GM12878 (cell line): ENCODE measurements around the gene SMTNL2. TPM values are rescaled to one million over a fixed set of nuclear protein-coding genes. Genes with fewer than 3 reads are reported as not detected.

Experiments
- ATAC-seq: fragments of 200-7000 bp; cut with Tn5 transposase; 3 replicates; pipeline ENCODE4 v1.9.1; 2020; ENCODE audit warnings: mild to moderate bottlenecking, moderate library complexity
- BruUV-seq: library from RNA; stranded (reverse); fragments of 400-500 nt; replicated peaks from 2 replicates; lab custom pipeline; 2021; lab: Mats Ljungman, UMichigan
- CTCF ChIA-PET: fragments of 300-600 bp; sonication (Branson Sonifier 250); formaldehyde crosslinking; extraction: SDS; loops from one replicate; lab custom pipeline; 2021; ENCODE audit warnings: inconsistent platforms; lab: Yijun Ruan, JAX
- POLR2A ChIA-PET: fragments of 350-600 bp; formaldehyde crosslinking; extraction: SDS; loops from one replicate; lab custom pipeline; 2021; ENCODE audit warnings: inconsistent platforms; lab: Charles Lee
- RAD21 ChIA-PET: fragments of 300-600 bp; sonication (Branson Sonifier 250); formaldehyde crosslinking; loops from one replicate; lab custom pipeline; 2023; ENCODE audit warnings: antibody characterized with exemption; ENCODE audit not compliant: unreplicated experiment; lab: Charles Lee
- SMC1A ChIA-PET: fragments of 300-600 bp; sonication (Branson Sonifier 250); formaldehyde crosslinking; loops from one replicate; lab custom pipeline; 2023; ENCODE audit not compliant: unreplicated experiment, uncharacterized antibody; lab: Charles Lee
- DNase-seq: peaks from one replicate; pipeline ENCODE4 v3.0.0-alpha.2; 2011; ENCODE audit warnings: low read depth, low spot score
- FAIRE-seq: peaks from 3 replicates; lab custom pipeline; 2011; peaks lifted over from hg19 to GRCh38; lab: Jason Lieb, UNC
- H2AFZ ChIP-seq: 2 replicates; pipeline ENCODE4 v1.6.0; 2011; ENCODE audit warnings: low read depth, low read length, control low read depth; ENCODE audit not compliant: control insufficient read depth
- H3K27ac ChIP-seq: 2 replicates; pipeline ENCODE4 v1.5.1; 2011; ENCODE audit warnings: control low read depth; ENCODE audit not compliant: control insufficient read depth, insufficient read depth
- H3K27me3 ChIP-seq, 2 experiments: replicated peaks in 1 of 2; 2 replicates each; pipeline versions ENCODE4 v1.6.0 to v1.6.1; 2011; ENCODE audit warnings: low read length in 1 of 2; ENCODE audit not compliant: control insufficient read depth in 2 of 2, insufficient read depth in 2 of 2
- H3K36me3 ChIP-seq, 2 experiments: 2 replicates each; pipeline ENCODE4 v1.5.1; 2011; ENCODE audit warnings: low read length in 1 of 2; ENCODE audit not compliant: control insufficient read depth in 2 of 2, insufficient read depth in 2 of 2
- H3K4me1 ChIP-seq: 2 replicates; pipeline ENCODE4 v1.6.1; 2011; ENCODE audit warnings: mild to moderate bottlenecking, low read length, moderate library complexity, mixed read lengths; ENCODE audit not compliant: control insufficient read depth, insufficient read depth
- H3K4me2 ChIP-seq: 2 replicates; pipeline ENCODE4 v1.6.0; 2011; ENCODE audit warnings: control low read depth; ENCODE audit not compliant: control insufficient read depth, insufficient read depth
- H3K4me3 ChIP-seq: fragments of 200-600 bp; sonication (generic); 2 replicates; pipeline ENCODE4 v1.5.1; 2016
- H3K79me2 ChIP-seq: 2 replicates; pipeline ENCODE4 v1.6.0; 2011; ENCODE audit warnings: low read length; ENCODE audit not compliant: control insufficient read depth, insufficient read depth
- H3K9ac ChIP-seq: 2 replicates; pipeline ENCODE4 v1.8.0; 2011; ENCODE audit warnings: low read length, control low read depth, mixed read lengths; ENCODE audit not compliant: control insufficient read depth, insufficient read depth
- H3K9me3 ChIP-seq: replicated peaks from 3 replicates; pipeline ENCODE4 v1.5.1; 2011; ENCODE audit warnings: mild to moderate bottlenecking, low read length; ENCODE audit not compliant: control insufficient read depth, insufficient read depth
- H4K20me1 ChIP-seq: 2 replicates; pipeline ENCODE4 v1.6.0; 2011; ENCODE audit not compliant: control insufficient read depth, insufficient read depth
- ATF7 ChIP-seq: fragments of 450-650 bp; IDR thresholded peaks from 2 replicates; pipeline ENCODE4 v1.6.1; 2016; ENCODE audit warnings: low read depth, mild to moderate bottlenecking
- BHLHE40 ChIP-seq, 2 experiments: fragments of 450-650 bp in 1 of 2; IDR thresholded peaks; 2 replicates each; pipeline ENCODE4 v1.6.1; 2011 to 2017; ENCODE audit warnings: low read depth in 2 of 2, borderline replicate concordance in 1 of 2, improper control_type of control experiment in 1 of 2, low read length in 1 of 2, mild to moderate bottlenecking in 1 of 2
- JUND ChIP-seq: IDR thresholded peaks from 2 replicates; pipeline ENCODE4 v1.6.1; 2012; ENCODE audit warnings: low read depth, mild to moderate bottlenecking, low read length, improper control_type of control experiment, moderate library complexity
- KDM1A ChIP-seq: fragments of 200-600 bp; sonication (generic); IDR thresholded peaks from 2 replicates; pipeline ENCODE4 v1.6.1; 2016; ENCODE audit warnings: borderline replicate concordance
- MYC ChIP-seq: IDR thresholded peaks from 2 replicates; pipeline ENCODE4 v1.6.1; 2011; ENCODE audit warnings: mild to moderate bottlenecking, low read length, moderate library complexity, inconsistent platforms; ENCODE audit not compliant: insufficient read depth, insufficient replicate concordance, insufficient read length, severe bottlenecking
- SIN3A ChIP-seq: IDR thresholded peaks from 2 replicates; pipeline ENCODE4 v1.6.1; 2012; ENCODE audit warnings: low read depth, low read length, improper control_type of control experiment
- TCF7 ChIP-seq: IDR thresholded peaks from 2 replicates; pipeline ENCODE4 v1.6.1; 2014; ENCODE audit warnings: antibody characterized with exemption, borderline replicate concordance
- YBX1 ChIP-seq: fragments of 450-650 bp; IDR thresholded peaks from 2 replicates; pipeline ENCODE4 v1.6.1; 2016; ENCODE audit warnings: antibody characterized with exemption
- WGBS: methylation state at CpG from one replicate; pipeline ENCODE4 v1.1.6; 2016; ENCODE audit warnings: low lambda C conversion rate; ENCODE audit not compliant: insufficient replicate concordance, insufficient coverage; ENCODE audit errors: missing lambda C conversion rate; 5-methylcytosine and 5-hydroxymethylcytosine counted together
- in situ Hi-C: fragments of 300-500 bp; cut with MboI; formaldehyde crosslinking; loops from 9 replicates; pipeline ENCODE4 v1.14.3; 2018; ENCODE audit warnings: mixed read lengths
- intact Hi-C: fragments of 100-400 bp; cut with micrococcal nuclease; formaldehyde crosslinking; loops from one replicate; pipeline ENCODE4 v1.14.2; 2022; ENCODE audit not compliant: unreplicated experiment
- polyA plus RNA-seq, 11 experiments: library from polyadenylated mRNA; depleted of rRNA in 4 of 11; unstranded in 6 of 11; stranded (reverse) in 5 of 11; fragments of >200 nt; fragmentation: Nextera tagmentation in 4 of 11; fragmentation: Illumina TruSeq in 1 of 11; extraction: Ambion mirVana in 4 of 11; extraction: Trizol in 1 of 11; gene quantifications; 1 replicate in 1 of 11; 2 replicates in 10 of 11; pipeline versions ENCODE4 v1.2.1 to v1.2.3, GENCODE V29; 2011 to 2016; ENCODE audit warnings: inconsistent platforms in 2 of 11, missing spikeins in 2 of 11, low read depth in 1 of 11
- total RNA-seq, 4 experiments: library from RNA; depleted of rRNA in 3 of 4; stranded (reverse); fragments of >200 nt in 3 of 4; fragmentation: Illumina TruSeq in 1 of 4; extraction: Trizol in 1 of 4; gene quantifications; 2 replicates each; pipeline versions ENCODE4 v1.2.1 to v1.2.3, GENCODE V29; 2013 to 2021
- TF ChIP-seq, protein P1 (sequence below): IDR thresholded peaks from 2 replicates; pipeline ENCODE4 v1.6.1; 2012; ENCODE audit warnings: improper control_type of control experiment, low read depth, low read length; ENCODE audit not compliant: insufficient replicate concordance
- TF ChIP-seq, protein P2 (sequence below): IDR thresholded peaks from 2 replicates; pipeline ENCODE4 v1.6.1; 2012; ENCODE audit warnings: mild to moderate bottlenecking, low read depth, low read length
- TF ChIP-seq, protein P3 (sequence below): fragments of 450-650 bp; IDR thresholded peaks from 2 replicates; pipeline ENCODE4 v1.6.1; 2018; ENCODE audit warnings: borderline replicate concordance, mild to moderate bottlenecking; ENCODE audit not compliant: partially characterized antibody
- TF ChIP-seq, protein P4 (sequence below): IDR thresholded peaks from 2 replicates; pipeline ENCODE4 v1.6.1; 2011; ENCODE audit warnings: borderline replicate concordance, low read depth, mild to moderate bottlenecking, moderate library complexity, mixed read lengths, low read length; ENCODE audit not compliant: insufficient read depth; ENCODE audit errors: extremely low read length

Gene SMTNL2
- total and polyA plus RNA-seq, 10 of the 15 experiments (the other 5 are each of a cell fraction or from before 2014, with no cell fraction given) = not detected

DNA sequence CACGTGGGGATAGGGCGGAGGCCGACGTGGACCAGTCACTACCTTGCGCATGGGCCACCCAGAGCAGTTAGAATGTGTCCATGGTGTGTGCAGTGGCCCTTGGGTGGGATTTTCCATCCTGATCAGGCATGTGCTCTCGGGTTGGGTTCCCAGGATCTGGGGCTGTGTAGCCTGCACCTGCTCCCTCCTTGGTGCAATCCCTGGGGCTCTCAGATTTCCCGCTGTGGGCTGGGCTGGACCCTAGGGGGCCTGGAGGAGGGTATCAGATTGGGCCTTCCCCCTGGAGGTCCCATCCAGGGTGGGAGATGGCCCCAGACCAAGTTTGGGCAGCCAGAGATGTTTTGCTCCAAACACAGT is 1.3 kb downstream of the SMTNL2 start:
- ChIA-PET SMC1A (no interaction called here), POLR2A (no interaction called here), RAD21 (no interaction called here), CTCF (no interaction called here)
- no peaks in the 10 kb centered on the region; the same call in none of the 2 replicates for H4K20me1 ChIP-seq
- ATAC-seq (no peak), FAIRE-seq (no peak), DNase-seq (no peak)
- no peak overlapping the region for H3K4me2 ChIP-seq
- no peak overlapping the region for H3K9ac ChIP-seq
- H3K4me3 ChIP-seq = no peak overlapping the region
- no peaks in the 10 kb centered on the region for H3K4me1 ChIP-seq
- intact Hi-C loops = no loop called here
- H3K27me3 ChIP-seq = peaks cover 8 to 12% of the 10 kb centered on the region in 2 experiments
- BruUV-seq = no TSS peak
- WGBS = 53% methylated on average over 7 of the region's 7 CpGs
- H3K36me3 ChIP-seq = no peaks in the 10 kb centered on the region
- H3K27ac ChIP-seq = no peak overlapping the region
- H2AFZ ChIP-seq = no peak overlapping the region
- no peaks in the 10 kb centered on the region for H3K79me2 ChIP-seq
- in situ Hi-C loops = no loop called here
- no peaks in the 10 kb centered on the region; the same call in 2 of the 3 replicates for H3K9me3 ChIP-seq
- TF ChIP-seq TCF7 (no peak), MYC (no peak), KDM1A (no peak), YBX1 (no peak), SIN3A (no peak), ATF7 (no peak), BHLHE40 (IDR thresholded peaks at IDR 0.05; ENCODE audit: borderline replicate concordance in 1 of 2, low read depth in 2 of 2, low read length in 1 of 2) (no peak), JUND (no peak)
- TF ChIP-seq, protein P1, sequence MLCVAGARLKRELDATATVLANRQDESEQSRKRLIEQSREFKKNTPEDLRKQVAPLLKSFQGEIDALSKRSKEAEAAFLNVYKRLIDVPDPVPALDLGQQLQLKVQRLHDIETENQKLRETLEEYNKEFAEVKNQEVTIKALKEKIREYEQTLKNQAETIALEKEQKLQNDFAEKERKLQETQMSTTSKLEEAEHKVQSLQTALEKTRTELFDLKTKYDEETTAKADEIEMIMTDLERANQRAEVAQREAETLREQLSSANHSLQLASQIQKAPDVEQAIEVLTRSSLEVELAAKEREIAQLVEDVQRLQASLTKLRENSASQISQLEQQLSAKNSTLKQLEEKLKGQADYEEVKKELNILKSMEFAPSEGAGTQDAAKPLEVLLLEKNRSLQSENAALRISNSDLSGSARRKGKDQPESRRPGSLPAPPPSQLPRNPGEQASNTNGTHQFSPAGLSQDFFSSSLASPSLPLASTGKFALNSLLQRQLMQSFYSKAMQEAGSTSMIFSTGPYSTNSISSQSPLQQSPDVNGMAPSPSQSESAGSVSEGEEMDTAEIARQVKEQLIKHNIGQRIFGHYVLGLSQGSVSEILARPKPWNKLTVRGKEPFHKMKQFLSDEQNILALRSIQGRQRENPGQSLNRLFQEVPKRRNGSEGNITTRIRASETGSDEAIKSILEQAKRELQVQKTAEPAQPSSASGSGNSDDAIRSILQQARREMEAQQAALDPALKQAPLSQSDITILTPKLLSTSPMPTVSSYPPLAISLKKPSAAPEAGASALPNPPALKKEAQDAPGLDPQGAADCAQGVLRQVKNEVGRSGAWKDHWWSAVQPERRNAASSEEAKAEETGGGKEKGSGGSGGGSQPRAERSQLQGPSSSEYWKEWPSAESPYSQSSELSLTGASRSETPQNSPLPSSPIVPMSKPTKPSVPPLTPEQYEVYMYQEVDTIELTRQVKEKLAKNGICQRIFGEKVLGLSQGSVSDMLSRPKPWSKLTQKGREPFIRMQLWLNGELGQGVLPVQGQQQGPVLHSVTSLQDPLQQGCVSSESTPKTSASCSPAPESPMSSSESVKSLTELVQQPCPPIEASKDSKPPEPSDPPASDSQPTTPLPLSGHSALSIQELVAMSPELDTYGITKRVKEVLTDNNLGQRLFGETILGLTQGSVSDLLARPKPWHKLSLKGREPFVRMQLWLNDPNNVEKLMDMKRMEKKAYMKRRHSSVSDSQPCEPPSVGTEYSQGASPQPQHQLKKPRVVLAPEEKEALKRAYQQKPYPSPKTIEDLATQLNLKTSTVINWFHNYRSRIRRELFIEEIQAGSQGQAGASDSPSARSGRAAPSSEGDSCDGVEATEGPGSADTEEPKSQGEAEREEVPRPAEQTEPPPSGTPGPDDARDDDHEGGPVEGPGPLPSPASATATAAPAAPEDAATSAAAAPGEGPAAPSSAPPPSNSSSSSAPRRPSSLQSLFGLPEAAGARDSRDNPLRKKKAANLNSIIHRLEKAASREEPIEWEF = no peak
- TF ChIP-seq, protein P2, sequence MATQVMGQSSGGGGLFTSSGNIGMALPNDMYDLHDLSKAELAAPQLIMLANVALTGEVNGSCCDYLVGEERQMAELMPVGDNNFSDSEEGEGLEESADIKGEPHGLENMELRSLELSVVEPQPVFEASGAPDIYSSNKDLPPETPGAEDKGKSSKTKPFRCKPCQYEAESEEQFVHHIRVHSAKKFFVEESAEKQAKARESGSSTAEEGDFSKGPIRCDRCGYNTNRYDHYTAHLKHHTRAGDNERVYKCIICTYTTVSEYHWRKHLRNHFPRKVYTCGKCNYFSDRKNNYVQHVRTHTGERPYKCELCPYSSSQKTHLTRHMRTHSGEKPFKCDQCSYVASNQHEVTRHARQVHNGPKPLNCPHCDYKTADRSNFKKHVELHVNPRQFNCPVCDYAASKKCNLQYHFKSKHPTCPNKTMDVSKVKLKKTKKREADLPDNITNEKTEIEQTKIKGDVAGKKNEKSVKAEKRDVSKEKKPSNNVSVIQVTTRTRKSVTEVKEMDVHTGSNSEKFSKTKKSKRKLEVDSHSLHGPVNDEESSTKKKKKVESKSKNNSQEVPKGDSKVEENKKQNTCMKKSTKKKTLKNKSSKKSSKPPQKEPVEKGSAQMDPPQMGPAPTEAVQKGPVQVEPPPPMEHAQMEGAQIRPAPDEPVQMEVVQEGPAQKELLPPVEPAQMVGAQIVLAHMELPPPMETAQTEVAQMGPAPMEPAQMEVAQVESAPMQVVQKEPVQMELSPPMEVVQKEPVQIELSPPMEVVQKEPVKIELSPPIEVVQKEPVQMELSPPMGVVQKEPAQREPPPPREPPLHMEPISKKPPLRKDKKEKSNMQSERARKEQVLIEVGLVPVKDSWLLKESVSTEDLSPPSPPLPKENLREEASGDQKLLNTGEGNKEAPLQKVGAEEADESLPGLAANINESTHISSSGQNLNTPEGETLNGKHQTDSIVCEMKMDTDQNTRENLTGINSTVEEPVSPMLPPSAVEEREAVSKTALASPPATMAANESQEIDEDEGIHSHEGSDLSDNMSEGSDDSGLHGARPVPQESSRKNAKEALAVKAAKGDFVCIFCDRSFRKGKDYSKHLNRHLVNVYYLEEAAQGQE = no peak
- TF ChIP-seq, protein P3, sequence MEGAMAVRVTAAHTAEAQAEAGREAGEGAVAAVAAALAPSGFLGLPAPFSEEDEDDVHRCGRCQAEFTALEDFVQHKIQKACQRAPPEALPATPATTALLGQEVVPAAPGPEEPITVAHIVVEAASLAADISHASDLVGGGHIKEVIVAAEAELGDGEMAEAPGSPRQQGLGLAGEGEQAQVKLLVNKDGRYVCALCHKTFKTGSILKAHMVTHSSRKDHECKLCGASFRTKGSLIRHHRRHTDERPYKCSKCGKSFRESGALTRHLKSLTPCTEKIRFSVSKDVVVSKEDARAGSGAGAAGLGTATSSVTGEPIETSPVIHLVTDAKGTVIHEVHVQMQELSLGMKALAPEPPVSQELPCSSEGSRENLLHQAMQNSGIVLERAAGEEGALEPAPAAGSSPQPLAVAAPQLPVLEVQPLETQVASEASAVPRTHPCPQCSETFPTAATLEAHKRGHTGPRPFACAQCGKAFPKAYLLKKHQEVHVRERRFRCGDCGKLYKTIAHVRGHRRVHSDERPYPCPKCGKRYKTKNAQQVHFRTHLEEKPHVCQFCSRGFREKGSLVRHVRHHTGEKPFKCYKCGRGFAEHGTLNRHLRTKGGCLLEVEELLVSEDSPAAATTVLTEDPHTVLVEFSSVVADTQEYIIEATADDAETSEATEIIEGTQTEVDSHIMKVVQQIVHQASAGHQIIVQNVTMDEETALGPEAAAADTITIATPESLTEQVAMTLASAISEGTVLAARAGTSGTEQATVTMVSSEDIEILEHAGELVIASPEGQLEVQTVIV = no peak
- TF ChIP-seq, protein P4, sequence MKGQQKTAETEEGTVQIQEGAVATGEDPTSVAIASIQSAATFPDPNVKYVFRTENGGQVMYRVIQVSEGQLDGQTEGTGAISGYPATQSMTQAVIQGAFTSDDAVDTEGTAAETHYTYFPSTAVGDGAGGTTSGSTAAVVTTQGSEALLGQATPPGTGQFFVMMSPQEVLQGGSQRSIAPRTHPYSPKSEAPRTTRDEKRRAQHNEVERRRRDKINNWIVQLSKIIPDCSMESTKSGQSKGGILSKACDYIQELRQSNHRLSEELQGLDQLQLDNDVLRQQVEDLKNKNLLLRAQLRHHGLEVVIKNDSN = no peak
